ENCODE results near the gene STAG1. TPM values are rescaled to one million over a fixed set of nuclear protein-coding genes. Genes with fewer than 3 reads are reported as not detected.

Gene STAG1
- polyA plus RNA-seq, 1 experiment: 30.1 TPM

GRCh38 chr3:136353461-136353860, 398.7 kb downstream of the STAG1 start:
- TF ChIP-seq, protein P1, sequence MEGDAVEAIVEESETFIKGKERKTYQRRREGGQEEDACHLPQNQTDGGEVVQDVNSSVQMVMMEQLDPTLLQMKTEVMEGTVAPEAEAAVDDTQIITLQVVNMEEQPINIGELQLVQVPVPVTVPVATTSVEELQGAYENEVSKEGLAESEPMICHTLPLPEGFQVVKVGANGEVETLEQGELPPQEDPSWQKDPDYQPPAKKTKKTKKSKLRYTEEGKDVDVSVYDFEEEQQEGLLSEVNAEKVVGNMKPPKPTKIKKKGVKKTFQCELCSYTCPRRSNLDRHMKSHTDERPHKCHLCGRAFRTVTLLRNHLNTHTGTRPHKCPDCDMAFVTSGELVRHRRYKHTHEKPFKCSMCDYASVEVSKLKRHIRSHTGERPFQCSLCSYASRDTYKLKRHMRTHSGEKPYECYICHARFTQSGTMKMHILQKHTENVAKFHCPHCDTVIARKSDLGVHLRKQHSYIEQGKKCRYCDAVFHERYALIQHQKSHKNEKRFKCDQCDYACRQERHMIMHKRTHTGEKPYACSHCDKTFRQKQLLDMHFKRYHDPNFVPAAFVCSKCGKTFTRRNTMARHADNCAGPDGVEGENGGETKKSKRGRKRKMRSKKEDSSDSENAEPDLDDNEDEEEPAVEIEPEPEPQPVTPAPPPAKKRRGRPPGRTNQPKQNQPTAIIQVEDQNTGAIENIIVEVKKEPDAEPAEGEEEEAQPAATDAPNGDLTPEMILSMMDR (IDR thresholded peaks at IDR 0.05; ENCODE audit: low read depth, low read length): no peak
- POLR2A ChIA-PET: no interaction called here
- no peaks in the 10 kb centered on the region for H3K27me3 ChIP-seq (ENCODE audit: control insufficient read depth, insufficient read depth, low read length)
- no peaks in the 10 kb centered on the region; the same call in 1 of the 2 replicates for H3K9me3 ChIP-seq (ENCODE audit: control insufficient read depth, insufficient read depth, low read length)
- no peak for DNase-seq (ENCODE audit: low read depth, low spot score)
- no peak overlapping the region for H3K4me3 ChIP-seq (ENCODE audit: low read depth, low read length)
- no peak overlapping the region for H3K27ac ChIP-seq (ENCODE audit: low read depth, low read length)
- CTCF ChIA-PET: interaction anchor here (2.9 kb wide), 1 partner anchor 13 kb away, joined by 16 read pairs; no protein-coding TSS in a partner anchor

DNA sequence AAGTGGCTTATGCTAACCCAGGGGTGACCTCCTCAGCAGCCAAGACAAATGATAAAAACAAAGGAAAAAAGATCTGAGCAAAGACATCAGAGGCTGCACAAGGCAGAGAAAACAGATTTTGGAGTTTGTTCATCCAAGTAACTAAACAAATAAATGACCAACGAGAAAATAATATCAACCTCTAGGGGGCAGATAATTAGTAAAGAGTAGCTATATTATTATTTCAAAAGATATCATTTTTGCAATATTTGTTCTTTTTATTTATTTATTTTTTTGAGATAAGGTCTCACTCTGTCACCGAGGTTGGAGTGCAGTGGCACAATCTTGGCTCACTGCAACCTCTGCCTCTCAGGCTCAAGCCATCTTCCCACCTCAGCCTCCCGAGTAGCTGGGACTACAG, 400.3 kb downstream of the STAG1 start:
- DNase-seq (ENCODE audit: low read depth, low spot score): no peak
- TF ChIP-seq, protein P1 (IDR thresholded peaks at IDR 0.05; ENCODE audit: low read depth, low read length): no peak
- POLR2A ChIA-PET: interaction anchor here (0.7 to 3.8 kb wide), 2 partner anchors 304 to 401 kb away, joined by 6 to 19 read pairs; partner anchors contain the start of gene STAG1
- Histone ChIP-seq H3K9me3 (ENCODE audit: control insufficient read depth, insufficient read depth, low read length) (no peaks in the 10 kb centered on the region; the same call in 1 of the 2 replicates), H3K27me3 (ENCODE audit: control insufficient read depth, insufficient read depth, low read length) (no peaks in the 10 kb centered on the region), H3K4me3 (ENCODE audit: low read depth, low read length) (no peak overlapping the region), H3K27ac (ENCODE audit: low read depth, low read length) (peak overlapping the region; percentile 66)
- CTCF ChIA-PET: interaction anchor here (0.9 to 3.0 kb wide), 12 partner anchors 8 to 662 kb away, joined by 3 to 17 read pairs (median 5); partner anchors contain the start of gene STAG1

DNA sequence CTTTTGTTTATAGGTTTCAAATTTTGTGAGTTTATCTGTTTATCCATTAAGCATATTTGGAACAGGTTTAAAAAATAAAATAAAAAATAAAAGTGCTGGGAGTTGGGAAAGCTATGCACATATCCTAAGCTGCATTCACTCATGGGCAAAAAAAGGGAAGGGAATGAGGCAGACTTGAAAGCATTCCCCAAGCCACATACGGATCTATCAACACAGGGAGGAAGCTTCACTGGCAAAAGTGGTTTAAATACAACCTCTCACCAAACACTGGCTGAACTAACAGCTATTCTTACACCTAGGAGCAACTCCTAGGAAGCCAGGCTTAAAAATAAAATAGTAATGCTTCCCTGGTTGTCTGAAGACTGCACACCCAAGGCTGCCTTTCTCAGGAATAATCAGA, 400.8 kb downstream of the STAG1 start:
- ChIA-PET CTCF (interaction anchor here (0.9 to 3.0 kb wide), 13 partner anchors 9 to 662 kb away, joined by 3 to 17 read pairs (median 5); partner anchors contain the start of gene STAG1), POLR2A (interaction anchor here (1.9 to 3.8 kb wide), 2 partner anchors 15 to 401 kb away, joined by 7 to 19 read pairs; partner anchors contain the start of gene STAG1)
- H3K4me3 ChIP-seq (ENCODE audit: low read depth, low read length): no peak overlapping the region

GRCh38 chr3:136350557-136350956, 401.6 kb downstream of the STAG1 start:
- Histone ChIP-seq H3K4me3 (ENCODE audit: low read depth, low read length) (peak overlapping the region; percentile 42), H3K27ac (ENCODE audit: low read depth, low read length) (peak overlapping the region; percentile 100), H3K9me3 (ENCODE audit: control insufficient read depth, insufficient read depth, low read length) (no peaks in the 10 kb centered on the region), H3K27me3 (ENCODE audit: control insufficient read depth, insufficient read depth, low read length) (no peaks in the 10 kb centered on the region)
- ChIA-PET POLR2A (interaction anchor here (0.7 to 3.8 kb wide), 6 partner anchors 14 to 402 kb away, joined by 3 to 19 read pairs (median 6); partner anchors contain the start of gene STAG1), CTCF (interaction anchor here (0.9 to 3.0 kb wide), 8 partner anchors 16 to 663 kb away, joined by 3 to 17 read pairs (median 8); partner anchors contain the start of gene STAG1)
- DNase-seq (ENCODE audit: low read depth, low spot score): peak; percentile 55
- TF ChIP-seq, protein P1 (IDR thresholded peaks at IDR 0.05; ENCODE audit: low read depth, low read length): 0 out of 2 replicates have a peak, but pooled peaks have one; percentile 12

More for the DNA sequence above, 400.8 kb downstream of the STAG1 start:
- Histone ChIP-seq H3K27ac (ENCODE audit: low read depth, low read length) (peak overlapping the region; percentile 66), H3K27me3 (ENCODE audit: control insufficient read depth, insufficient read depth, low read length) (no peaks in the 10 kb centered on the region), H3K9me3 (ENCODE audit: control insufficient read depth, insufficient read depth, low read length) (no peaks in the 10 kb centered on the region; the same call in 1 of the 2 replicates)
- TF ChIP-seq, protein P1 (IDR thresholded peaks at IDR 0.05; ENCODE audit: low read depth, low read length): no peak
- DNase-seq (ENCODE audit: low read depth, low spot score): no peak

GRCh38 chr3:136350132-136350531, 402.0 kb downstream of the STAG1 start:
- Histone ChIP-seq H3K9me3 (ENCODE audit: control insufficient read depth, insufficient read depth, low read length) (no peaks in the 10 kb centered on the region), H3K4me3 (ENCODE audit: low read depth, low read length) (peak overlapping the region; percentile 42), H3K27me3 (ENCODE audit: control insufficient read depth, insufficient read depth, low read length) (no peaks in the 10 kb centered on the region), H3K27ac (ENCODE audit: low read depth, low read length) (peak overlapping the region; percentile 100)
- DNase-seq (ENCODE audit: low read depth, low spot score): peak; percentile 92
- ChIA-PET CTCF (interaction anchor here (0.8 to 4.1 kb wide), 7 partner anchors 16 to 664 kb away, joined by 4 to 17 read pairs (median 9); partner anchors contain the start of gene STAG1), POLR2A (interaction anchor here (0.7 to 3.8 kb wide), 7 partner anchors 14 to 402 kb away, joined by 3 to 19 read pairs (median 5); partner anchors contain the start of gene STAG1)
- TF ChIP-seq, protein P1 (IDR thresholded peaks at IDR 0.05; ENCODE audit: low read depth, low read length): no peak

Measured in AG04450 (cell line).